H1 (cell line): Measurements from ENCODE around the gene COL8A1. TPM values are rescaled to one million over a fixed set of nuclear protein-coding genes. Genes with fewer than 3 reads are reported as not detected.

Experiments
- TAF1 ChIP-seq: IDR thresholded peaks from 2 replicates; pipeline ENCODE4 v1.6.1; 2011; ENCODE audit warnings: mild to moderate bottlenecking, low read depth, low read length
- YY1 ChIP-seq: IDR thresholded peaks from 2 replicates; pipeline ENCODE4 v1.6.1; 2011; ENCODE audit warnings: low read depth, mild to moderate bottlenecking, low read length
- polyA plus RNA-seq, 7 experiments: library from polyadenylated mRNA; depleted of rRNA in 3 of 7; stranded (reverse) in 5 of 7; unstranded in 2 of 7; fragments of >200 nt in 5 of 7; fragments of 200-250 nt in 2 of 7; gene quantifications; 1 replicate in 5 of 7; 2 replicates in 1 of 7; 4 replicates in 1 of 7; pipeline versions ENCODE4 v1.2.1 to v1.2.3, GENCODE V29; 2011 to 2013; ENCODE audit warnings: missing spikeins in 2 of 7, mixed read lengths in 2 of 7
- total RNA-seq: library from RNA; stranded (reverse); fragmentation: NEBNext Ultra II Directional; extraction: Animal tissue kit (Norgen Biotek cat#: 25700); gene quantifications from 2 replicates; pipeline ENCODE4 v1.2.1, GENCODE V29; 2021
- TF ChIP-seq, protein P1 (sequence below): IDR thresholded peaks from 2 replicates; pipeline ENCODE4 v1.6.1; 2012; ENCODE audit warnings: low read length, inconsistent platforms

COL8A1 gene
- total and polyA plus RNA-seq, 2 of the 8 experiments (the other 6 are each of a cell fraction or from before 2014, with no cell fraction given), result 0.21 to 1.2 TPM

DNA sequence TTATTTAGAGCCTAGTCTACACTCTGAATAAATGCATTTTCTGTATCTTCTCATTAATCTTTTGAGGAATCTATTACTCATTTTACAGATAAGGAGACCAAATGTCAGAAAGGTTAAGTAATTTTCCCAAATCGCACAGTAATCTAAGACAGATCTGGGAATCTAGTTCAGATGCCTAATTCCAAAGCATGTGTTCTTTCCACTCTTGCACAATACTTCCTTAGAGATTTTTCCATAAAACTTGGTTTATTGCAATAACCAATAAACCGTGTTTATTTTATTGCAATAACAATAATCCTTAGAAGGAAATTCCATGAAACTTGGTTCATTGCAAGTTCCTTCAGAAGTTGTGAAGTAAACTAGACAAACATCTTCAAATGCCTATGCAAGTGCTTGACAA is 17.4 kb upstream of the COL8A1 start (continued):
- TF ChIP-seq YY1 (no peak), TAF1 (no peak)
- TF ChIP-seq, protein P1, sequence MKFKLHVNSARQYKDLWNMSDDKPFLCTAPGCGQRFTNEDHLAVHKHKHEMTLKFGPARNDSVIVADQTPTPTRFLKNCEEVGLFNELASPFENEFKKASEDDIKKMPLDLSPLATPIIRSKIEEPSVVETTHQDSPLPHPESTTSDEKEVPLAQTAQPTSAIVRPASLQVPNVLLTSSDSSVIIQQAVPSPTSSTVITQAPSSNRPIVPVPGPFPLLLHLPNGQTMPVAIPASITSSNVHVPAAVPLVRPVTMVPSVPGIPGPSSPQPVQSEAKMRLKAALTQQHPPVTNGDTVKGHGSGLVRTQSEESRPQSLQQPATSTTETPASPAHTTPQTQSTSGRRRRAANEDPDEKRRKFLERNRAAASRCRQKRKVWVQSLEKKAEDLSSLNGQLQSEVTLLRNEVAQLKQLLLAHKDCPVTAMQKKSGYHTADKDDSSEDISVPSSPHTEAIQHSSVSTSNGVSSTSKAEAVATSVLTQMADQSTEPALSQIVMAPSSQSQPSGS, result no peak
